Measurements from ENCODE around the gene WDR18. TPM values are rescaled to one million over a fixed set of nuclear protein-coding genes. Genes with fewer than 3 reads are reported as not detected.

The WDR18 gene
- total RNA-seq, 1 experiment from 2014 or later, result 124 TPM

DNA sequence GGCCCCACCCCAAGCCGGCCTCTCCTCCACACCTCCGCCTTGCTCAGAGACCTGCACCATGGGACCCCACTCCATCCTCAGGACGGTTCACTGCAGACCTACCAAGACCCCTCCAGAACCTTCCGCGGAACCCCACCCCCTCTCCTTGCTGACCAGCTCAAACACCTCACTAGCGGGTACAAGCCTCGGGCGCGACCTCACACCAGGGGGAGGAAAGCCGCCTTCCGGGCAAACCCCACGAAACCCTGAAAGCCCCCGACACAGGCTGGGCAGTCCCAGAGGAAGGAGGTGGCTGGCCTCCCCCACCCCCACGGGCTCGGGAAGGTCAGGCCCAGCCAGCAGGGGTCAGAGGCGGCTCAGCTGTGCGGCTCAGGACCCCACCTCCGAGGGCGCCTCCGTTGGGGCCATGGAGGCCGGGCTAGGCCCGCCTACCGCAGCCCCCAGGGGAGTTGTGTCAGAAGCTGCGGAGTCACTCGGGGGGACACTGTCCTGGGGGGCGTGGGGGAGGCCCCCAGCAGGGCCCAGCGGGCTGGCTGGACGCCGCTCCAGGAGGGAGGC is 25.9 kb downstream of the WDR18 start:
- intact Hi-C loops (cut with micrococcal nuclease), result no loop called here
- no peak overlapping the region for H3K4me3 ChIP-seq (replicated peaks in 1 of 2; ENCODE audit: low read depth in 1 of 2, low read length in 2 of 2)
- no peak overlapping the region for H3K9ac ChIP-seq (ENCODE audit: low read length)
- BruUV-seq (replicated peaks), result no TSS peak
- no peaks in the 10 kb centered on the region for H3K27me3 ChIP-seq (ENCODE audit: insufficient read depth, low read length)
- ChIA-PET POLR2A (no interaction called here), RAD21 (ENCODE audit: low non-redundant PET in 1 of 2, low total read pairs in 2 of 2, uncharacterized antibody in 2 of 2, unreplicated experiment in 2 of 2) (no interaction called here), CTCF (no interaction called here)
- no peaks in the 10 kb centered on the region for H3K9me2 ChIP-seq (ENCODE audit: insufficient read depth)
- peaks cover 0 to 4% of the 10 kb centered on the region in 2 experiments; a peak in 2 of 4 replicates for H3K36me3 ChIP-seq (ENCODE audit: control insufficient read depth in 1 of 2, insufficient read depth in 2 of 2, low read length in 2 of 2)
- H3K9me3 ChIP-seq (ENCODE audit: control insufficient read depth in 1 of 2, insufficient read depth in 1 of 2, low read depth in 1 of 2, low read length in 2 of 2), result no peaks in the 10 kb centered on the region
- DNase-seq (ENCODE audit: low read depth, low spot score), result no peak
- no peak for TF ChIP-seq EGR1 (IDR thresholded peaks at IDR 0.05; ENCODE audit: low read depth)
- no peak for TF ChIP-seq MAX (IDR thresholded peaks at IDR 0.05)
- TF ChIP-seq POLR2A (IDR thresholded peaks at IDR 0.05; ENCODE audit: borderline replicate concordance, extremely low read depth, insufficient read depth, insufficient read length), result no peak
- TF ChIP-seq JUND (IDR thresholded peaks at IDR 0.05), result no peak
- TF ChIP-seq, protein P1, sequence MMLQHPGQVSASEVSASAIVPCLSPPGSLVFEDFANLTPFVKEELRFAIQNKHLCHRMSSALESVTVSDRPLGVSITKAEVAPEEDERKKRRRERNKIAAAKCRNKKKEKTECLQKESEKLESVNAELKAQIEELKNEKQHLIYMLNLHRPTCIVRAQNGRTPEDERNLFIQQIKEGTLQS (IDR thresholded peaks at IDR 0.05), result no peak
- TF ChIP-seq CTCF (IDR thresholded peaks at IDR 0.05 in 2 of 3, conservative IDR thresholded peaks at IDR 0.05 in 1 of 3; ENCODE audit: borderline replicate concordance in 1 of 3, insufficient read depth in 1 of 3, low read depth in 2 of 3, low read length in 2 of 3), result no peak
- TF ChIP-seq SIN3A (IDR thresholded peaks at IDR 0.05; ENCODE audit: low read depth), result no peak
- TF ChIP-seq, protein P2, sequence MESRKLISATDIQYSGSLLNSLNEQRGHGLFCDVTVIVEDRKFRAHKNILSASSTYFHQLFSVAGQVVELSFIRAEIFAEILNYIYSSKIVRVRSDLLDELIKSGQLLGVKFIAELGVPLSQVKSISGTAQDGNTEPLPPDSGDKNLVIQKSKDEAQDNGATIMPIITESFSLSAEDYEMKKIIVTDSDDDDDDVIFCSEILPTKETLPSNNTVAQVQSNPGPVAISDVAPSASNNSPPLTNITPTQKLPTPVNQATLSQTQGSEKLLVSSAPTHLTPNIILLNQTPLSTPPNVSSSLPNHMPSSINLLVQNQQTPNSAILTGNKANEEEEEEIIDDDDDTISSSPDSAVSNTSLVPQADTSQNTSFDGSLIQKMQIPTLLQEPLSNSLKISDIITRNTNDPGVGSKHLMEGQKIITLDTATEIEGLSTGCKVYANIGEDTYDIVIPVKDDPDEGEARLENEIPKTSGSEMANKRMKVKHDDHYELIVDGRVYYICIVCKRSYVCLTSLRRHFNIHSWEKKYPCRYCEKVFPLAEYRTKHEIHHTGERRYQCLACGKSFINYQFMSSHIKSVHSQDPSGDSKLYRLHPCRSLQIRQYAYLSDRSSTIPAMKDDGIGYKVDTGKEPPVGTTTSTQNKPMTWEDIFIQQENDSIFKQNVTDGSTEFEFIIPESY (IDR thresholded peaks at IDR 0.05; ENCODE audit: extremely low read depth, insufficient replicate concordance, low read length), result no peak
- no peak for TF ChIP-seq SRF (IDR thresholded peaks at IDR 0.05; ENCODE audit: low read depth)
- no peak for TF ChIP-seq ZFX (IDR thresholded peaks at IDR 0.05)
- H4K20me1 ChIP-seq (ENCODE audit: insufficient read depth), result no peaks in the 10 kb centered on the region; the same call in 1 of the 2 replicates
- ATAC-seq, result no peak
- H3K79me2 ChIP-seq (ENCODE audit: insufficient read depth, low read length), result peaks cover 22% of the 10 kb centered on the region
- H2AFZ ChIP-seq (ENCODE audit: low read depth, low read length, poor library complexity, severe bottlenecking), result no peak overlapping the region
- H3K27ac ChIP-seq (ENCODE audit: low read depth, low read length), result no peak overlapping the region
- no peaks in the 10 kb centered on the region for H3K4me1 ChIP-seq (ENCODE audit: control insufficient read depth in 1 of 2, insufficient read depth in 2 of 2, low read length in 2 of 2)
- H3K4me2 ChIP-seq (ENCODE audit: low read length), result no peak overlapping the region

Data from HCT116 (cell line).